Naive B cell (primary cell): ENCODE data around the gene TPCN1. TPM values are rescaled to one million over a fixed set of nuclear protein-coding genes. Genes with fewer than 3 reads are reported as not detected.
A peak's percentile ranks its signal among the peaks of the same experiment; 100 is the strongest.

Source experiments
- ATAC-seq, 2 donors: fragments of 150-1000 bp; cut with Tn5 transposase; 2 replicates each; pipeline ENCODE4 v1.10.0; 2021; ENCODE audit warnings: low read depth in 2 of 2, mild to moderate bottlenecking in 2 of 2, moderate library complexity in 2 of 2
- DNase-seq: peaks from one replicate; pipeline ENCODE4 v3.0.0; 2022
- H3K27ac Mint-ChIP-seq, 6 donors: one replicate each; pipeline ENCODE4 v1.8.0; 2020 to 2022; ENCODE audit warnings: mild to moderate bottlenecking in 6 of 6, mixed read lengths in 6 of 6, moderate library complexity in 5 of 6, inconsistent platforms in 2 of 6
- H3K27me3 Mint-ChIP-seq, 3 donors: one replicate each; pipeline ENCODE4 v1.8.0; 2021 to 2022; ENCODE audit warnings: mixed read lengths in 3 of 3, mild to moderate bottlenecking in 1 of 3
- H3K36me3 Mint-ChIP-seq, 2 donors: one replicate each; pipeline ENCODE4 v1.8.0; 2020 to 2022; ENCODE audit warnings: mixed read lengths in 2 of 2, inconsistent platforms in 1 of 2, mild to moderate bottlenecking in 1 of 2
- H3K4me1 Mint-ChIP-seq, 3 donors: one replicate each; pipeline ENCODE4 v1.8.0; 2020 to 2022; ENCODE audit warnings: mixed read lengths in 3 of 3, inconsistent platforms in 1 of 3, mild to moderate bottlenecking in 1 of 3, moderate library complexity in 1 of 3
- H3K4me3 Mint-ChIP-seq, 8 donors: one replicate each; pipeline ENCODE4 v1.8.0; 2020 to 2022; ENCODE audit warnings: mild to moderate bottlenecking in 8 of 8, mixed read lengths in 8 of 8, moderate library complexity in 8 of 8, inconsistent platforms in 2 of 8
- H3K9me3 Mint-ChIP-seq, 7 donors: one replicate each; pipeline ENCODE4 v1.8.0; 2020 to 2022; ENCODE audit warnings: mixed read lengths in 7 of 7, mild to moderate bottlenecking in 5 of 7, inconsistent platforms in 2 of 7, moderate library complexity in 1 of 7
- polyA plus RNA-seq, 6 donors: library from polyadenylated mRNA; unstranded; fragments of 300-500 nt; fragmentation: Illumina TruSeq; gene quantifications; one replicate each; pipeline ENCODE4 v1.2.3, GENCODE V29; 2021; ENCODE audit warnings: low read depth in 6 of 6

Gene TPCN1
- polyA plus RNA-seq, 6 donors from 2014 or later, result 8.8 to 26.2 (median 18.9) TPM

GRCh38 chr12:113232089-113232839 is 11.0 kb downstream of the TPCN1 start:
- DNase-seq, result no peak
- Mint-ChIP-seq H3K9me3 (peaks cover 0 to 5% (median 0%) of the 10 kb centered on the region in 7 donors), H3K36me3 (peaks cover 18 to 21% of the 10 kb centered on the region in 2 donors), H3K4me3 (peak overlapping the region; percentile 40 to 93 (median 87)), H3K27me3 (no peaks in the 10 kb centered on the region), H3K27ac (peak overlapping the region; percentile 30 to 98 (median 94)), H3K4me1 (peaks cover 54 to 88% (median 59%) of the 10 kb centered on the region in 3 donors)
- ATAC-seq, result no peak

GRCh38 chr12:113232840-113233585 is 11.7 kb downstream of the TPCN1 start:
- Mint-ChIP-seq H3K4me1 (peaks cover 56 to 90% (median 61%) of the 10 kb centered on the region in 3 donors), H3K27me3 (no peaks in the 10 kb centered on the region), H3K4me3 (peak overlapping the region; percentile 40 to 93 (median 87)), H3K36me3 (peaks cover 18 to 21% of the 10 kb centered on the region in 2 donors), H3K27ac (peak overlapping the region; percentile 89 to 98 (median 94)), H3K9me3 (peaks cover 0 to 5% (median 0%) of the 10 kb centered on the region in 7 donors)
- DNase-seq (peak; percentile 88), ATAC-seq (peak; percentile 81 to 87)

GRCh38 chr12:113233967-113234366 is 12.7 kb downstream of the TPCN1 start:
- Mint-ChIP-seq H3K4me1 (peaks cover 54 to 90% (median 67%) of the 10 kb centered on the region in 3 donors), H3K27me3 (no peaks in the 10 kb centered on the region), H3K36me3 (peaks cover 18 to 21% of the 10 kb centered on the region in 2 donors), H3K27ac (peak overlapping the region in 4 of 6 donors; percentile 47 to 98 (median 94)), H3K9me3 (peaks cover 0 to 5% (median 0%) of the 10 kb centered on the region in 7 donors), H3K4me3 (peak overlapping the region in 2 of 8 donors; percentile 21 to 93)
- no peak for ATAC-seq
- no peak for DNase-seq

- peaks cover 53 to 89% (median 70%) of the 10 kb centered on the region in 3 donors for H3K4me1 Mint-ChIP-seq
- H3K27ac Mint-ChIP-seq, result peak overlapping the region in 5 of 6 donors; percentile 61 to 95 (median 91)
- no peak for ATAC-seq
- no peak for DNase-seq
- H3K27me3 Mint-ChIP-seq, result no peaks in the 10 kb centered on the region
- peaks cover 0 to 5% (median 0%) of the 10 kb centered on the region in 7 donors for H3K9me3 Mint-ChIP-seq
- peak overlapping the region in 1 of 8 donors; percentile 21 for H3K4me3 Mint-ChIP-seq
- H3K36me3 Mint-ChIP-seq, result peaks cover 18 to 21% of the 10 kb centered on the region in 2 donors
Measured at GRCh38 chr12:113234483-113234882, 13.2 kb downstream of the TPCN1 start.

- Mint-ChIP-seq H3K4me1 (peaks cover 51 to 90% (median 72%) of the 10 kb centered on the region in 3 donors), H3K9me3 (no peaks in the 10 kb centered on the region), H3K27ac (peak overlapping the region; percentile 5 to 93 (median 59)), H3K4me3 (peak overlapping the region in 1 of 8 donors; percentile 25), H3K27me3 (no peaks in the 10 kb centered on the region), H3K36me3 (peaks cover 13 to 28% of the 10 kb centered on the region in 2 donors)
- DNase-seq (no peak), ATAC-seq (no peak)
Measured at GRCh38 chr12:113235976-113236375, 14.7 kb downstream of the TPCN1 start.

- H3K27ac Mint-ChIP-seq, result peak overlapping the region; percentile 42 to 93 (median 83)
- peaks cover 56 to 92% (median 74%) of the 10 kb centered on the region in 3 donors for H3K4me1 Mint-ChIP-seq
- peak overlapping the region in 2 of 8 donors; percentile 20 to 42 for H3K4me3 Mint-ChIP-seq
- DNase-seq (no peak), ATAC-seq (no peak)
- no peaks in the 10 kb centered on the region for H3K9me3 Mint-ChIP-seq
- no peaks in the 10 kb centered on the region for H3K27me3 Mint-ChIP-seq
- H3K36me3 Mint-ChIP-seq, result peaks cover 13 to 28% of the 10 kb centered on the region in 2 donors
Measured at GRCh38 chr12:113236539-113237399, 15.5 kb downstream of the TPCN1 start.

- ATAC-seq (no peak), DNase-seq (no peak)
- Mint-ChIP-seq H3K27ac (peak overlapping the region in 5 of 6 donors; percentile 83 to 96 (median 93)), H3K9me3 (no peaks in the 10 kb centered on the region), H3K36me3 (peaks cover 13 to 28% of the 10 kb centered on the region in 2 donors), H3K27me3 (no peaks in the 10 kb centered on the region), H3K4me1 (peaks cover 57 to 86% (median 68%) of the 10 kb centered on the region in 3 donors), H3K4me3 (peak overlapping the region in 6 of 8 donors; percentile 20 to 83 (median 66))
Measured at GRCh38 chr12:113237748-113238147, 16.5 kb downstream of the TPCN1 start.

GRCh38 chr12:113238309-113238708 is 17.0 kb downstream of the TPCN1 start:
- Mint-ChIP-seq H3K27ac (peak overlapping the region in 2 of 6 donors; percentile 72 to 83), H3K9me3 (no peaks in the 10 kb centered on the region), H3K4me1 (peaks cover 53 to 80% (median 65%) of the 10 kb centered on the region in 3 donors), H3K4me3 (peak overlapping the region in 3 of 8 donors; percentile 5 to 20 (median 6)), H3K36me3 (peaks cover 12 to 22% of the 10 kb centered on the region in 2 donors), H3K27me3 (no peaks in the 10 kb centered on the region)
- ATAC-seq, result no peak
- DNase-seq, result no peak

- Mint-ChIP-seq H3K36me3 (peaks cover 9 to 20% of the 10 kb centered on the region in 2 donors), H3K27me3 (no peaks in the 10 kb centered on the region), H3K9me3 (no peaks in the 10 kb centered on the region), H3K27ac (peak overlapping the region in 3 of 6 donors; percentile 47 to 79 (median 54)), H3K4me3 (peak overlapping the region in 2 of 8 donors; percentile 31 to 49), H3K4me1 (peaks cover 49 to 72% (median 61%) of the 10 kb centered on the region in 3 donors)
- DNase-seq (no peak), ATAC-seq (no peak)
Measured at GRCh38 chr12:113239288-113239771, 18.1 kb downstream of the TPCN1 start.

GRCh38 chr12:113239811-113240331 is 18.6 kb downstream of the TPCN1 start:
- H3K4me3 Mint-ChIP-seq, result peak overlapping the region in 3 of 8 donors; percentile 49 to 66 (median 65)
- no peaks in the 10 kb centered on the region for H3K9me3 Mint-ChIP-seq
- H3K4me1 Mint-ChIP-seq, result peaks cover 51 to 69% (median 67%) of the 10 kb centered on the region in 3 donors
- H3K27ac Mint-ChIP-seq, result peak overlapping the region; percentile 54 to 88 (median 74)
- H3K27me3 Mint-ChIP-seq, result no peaks in the 10 kb centered on the region
- ATAC-seq (no peak), DNase-seq (no peak)
- peaks cover 8 to 17% of the 10 kb centered on the region in 2 donors for H3K36me3 Mint-ChIP-seq

- ATAC-seq, result peak; percentile 75 to 85
- Mint-ChIP-seq H3K36me3 (peaks cover 4 to 12% of the 10 kb centered on the region in 2 donors), H3K9me3 (no peaks in the 10 kb centered on the region), H3K4me1 (peaks cover 48 to 68% (median 68%) of the 10 kb centered on the region in 3 donors), H3K27me3 (no peaks in the 10 kb centered on the region), H3K4me3 (peak overlapping the region in 5 of 8 donors; percentile 18 to 66 (median 52)), H3K27ac (peak overlapping the region in 5 of 6 donors; percentile 13 to 88 (median 71))
- DNase-seq, result peak; percentile 23
Measured at GRCh38 chr12:113240395-113240794, 19.1 kb downstream of the TPCN1 start.
